ENCODE results near the gene SPATA3.

SPATA3 gene

DNA sequence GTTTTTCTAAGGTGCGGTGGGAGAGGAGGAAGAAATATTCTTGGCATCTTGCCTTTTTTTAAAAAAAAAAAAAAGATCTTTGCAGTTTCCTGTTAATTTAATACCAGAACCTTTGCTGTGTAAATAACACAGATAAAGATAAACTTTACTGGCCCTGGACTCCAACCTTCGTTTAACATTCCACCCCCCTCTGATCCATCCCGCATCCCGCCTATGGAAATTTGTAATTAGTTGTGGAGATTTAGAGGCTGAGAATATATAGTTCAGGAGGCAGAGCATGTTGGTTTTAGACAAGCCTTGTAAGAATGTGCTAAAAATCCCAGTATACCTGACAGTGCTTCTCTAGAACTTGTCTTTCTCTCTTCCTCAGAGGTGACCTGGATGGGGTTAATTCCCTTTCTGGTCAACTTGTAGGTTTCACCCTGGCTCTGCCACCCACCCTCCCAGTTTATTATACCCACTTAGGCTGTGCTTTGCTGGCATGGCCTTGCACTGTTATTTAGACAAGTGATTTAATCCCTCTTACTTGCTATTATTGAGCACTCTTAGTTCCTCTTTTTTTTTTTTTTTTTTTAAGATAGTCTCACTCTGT lies 38.5 kb downstream of the SPATA3 start:
- H2BK5ac ChIP-seq (ENCODE audit: low read depth, low read length, poor library complexity), result no peak overlapping the region
- H3K4me2 ChIP-seq (ENCODE audit: low read length), result no peak overlapping the region
- no peak overlapping the region for H4K12ac ChIP-seq (ENCODE audit: low read depth, low read length)
- no peak overlapping the region for H3K4ac ChIP-seq (ENCODE audit: low read depth, low read length)
- WGBS (ENCODE audit: extremely low coverage, insufficient coverage, insufficient read length), result no CpG with 5 or more reads among the region's 4 CpGs
- no peak overlapping the region for H3K23ac ChIP-seq (ENCODE audit: low read length)
- peaks cover 14% of the 10 kb centered on the region for H3K27me3 ChIP-seq (ENCODE audit: insufficient read depth, low read length)
- H2AK5ac ChIP-seq (ENCODE audit: low read length), result no peak overlapping the region
- H4K8ac ChIP-seq (ENCODE audit: low read depth, low read length), result no peak overlapping the region
- no peak overlapping the region for H2BK12ac ChIP-seq (ENCODE audit: low read length)
- DNase-seq, result no peak
- H3K4me1 ChIP-seq (ENCODE audit: control insufficient read depth in 1 of 2, insufficient read depth in 2 of 2, low read length in 2 of 2), result peaks cover 4 to 5% of the 10 kb centered on the region in 2 experiments
- no peak overlapping the region for H3K14ac ChIP-seq (ENCODE audit: low read length)
- H3K79me2 ChIP-seq (ENCODE audit: control insufficient read depth, insufficient read depth, low read length, poor library complexity), result peaks cover 4% of the 10 kb centered on the region
- no peak overlapping the region for H3K4me3 ChIP-seq (ENCODE audit: low read depth, low read length)
- no peak overlapping the region for H3K18ac ChIP-seq (ENCODE audit: low read length)
- no peak overlapping the region for H4K91ac ChIP-seq (ENCODE audit: low read depth, low read length)
- no peak overlapping the region for H2BK120ac ChIP-seq (ENCODE audit: insufficient read depth, low read length, poor library complexity)
- peaks cover 1% of the 10 kb centered on the region for H3K9me3 ChIP-seq (ENCODE audit: insufficient read depth, low read depth, low read length)
- H3K27ac ChIP-seq (ENCODE audit: low read depth, low read length), result no peak overlapping the region
- no peak overlapping the region for H3K9ac ChIP-seq (ENCODE audit: low read length)
- H3K36me3 ChIP-seq (ENCODE audit: control insufficient read depth in 1 of 2, insufficient read depth in 2 of 2, low read length in 2 of 2), result peaks cover 0 to 2% of the 10 kb centered on the region in 2 experiments
- H3K79me1 ChIP-seq (ENCODE audit: low read length), result peaks cover 5% of the 10 kb centered on the region
- no peak overlapping the region for H2AFZ ChIP-seq (ENCODE audit: insufficient read depth, low read length, poor library complexity)

DNA sequence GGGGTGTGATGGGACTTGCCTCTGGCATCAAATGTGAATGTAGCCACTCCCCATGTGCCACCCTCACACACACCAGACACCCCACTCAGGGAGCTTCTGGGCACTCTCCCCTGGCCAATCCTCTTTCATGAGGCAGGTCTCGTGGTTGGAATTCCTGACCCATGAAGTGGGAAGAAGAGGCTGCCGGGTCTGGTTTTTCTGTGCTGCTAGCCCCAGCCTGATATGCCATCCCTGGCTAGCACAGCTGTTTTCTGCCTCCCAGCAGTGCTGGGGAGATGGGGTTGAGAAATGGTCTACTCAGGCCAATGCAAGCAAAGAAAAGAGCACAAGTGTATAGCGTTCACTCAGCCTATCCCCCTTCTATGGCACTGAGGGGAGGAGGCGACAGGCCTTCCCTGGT lies 40.2 kb downstream of the SPATA3 start:
- Histone ChIP-seq H3K18ac (ENCODE audit: low read length) (no peak overlapping the region), H2BK5ac (ENCODE audit: low read depth, low read length, poor library complexity) (no peak overlapping the region), H2AFZ (ENCODE audit: insufficient read depth, low read length, poor library complexity) (no peak overlapping the region), H3K27ac (ENCODE audit: low read depth, low read length) (no peak overlapping the region), H3K27me3 (ENCODE audit: insufficient read depth, low read length) (peaks cover 14% of the 10 kb centered on the region), H3K4me3 (ENCODE audit: low read depth, low read length) (no peak overlapping the region), H4K12ac (ENCODE audit: low read depth, low read length) (no peak overlapping the region), H2BK12ac (ENCODE audit: low read length) (no peak overlapping the region), H2BK120ac (ENCODE audit: insufficient read depth, low read length, poor library complexity) (no peak overlapping the region), H3K79me2 (ENCODE audit: control insufficient read depth, insufficient read depth, low read length, poor library complexity) (peaks cover 4% of the 10 kb centered on the region), H3K4ac (ENCODE audit: low read depth, low read length) (no peak overlapping the region), H4K8ac (ENCODE audit: low read depth, low read length) (no peak overlapping the region), H3K4me2 (ENCODE audit: low read length) (no peak overlapping the region), H2AK5ac (ENCODE audit: low read length) (no peak overlapping the region), H3K36me3 (ENCODE audit: control insufficient read depth in 1 of 2, insufficient read depth in 2 of 2, low read length in 2 of 2) (peaks cover 0 to 2% of the 10 kb centered on the region in 2 experiments), H3K79me1 (ENCODE audit: low read length) (peaks cover 6% of the 10 kb centered on the region), H3K14ac (ENCODE audit: low read length) (no peak overlapping the region), H3K23ac (ENCODE audit: low read length) (no peak overlapping the region), H3K9ac (ENCODE audit: low read length) (no peak overlapping the region), H3K4me1 (ENCODE audit: control insufficient read depth in 1 of 2, insufficient read depth in 2 of 2, low read length in 2 of 2) (peaks cover 5% of the 10 kb centered on the region in 2 experiments), H4K91ac (ENCODE audit: low read depth, low read length) (peak overlapping the region; percentile 10), H3K9me3 (ENCODE audit: insufficient read depth, low read depth, low read length) (peaks cover 1% of the 10 kb centered on the region)
- DNase-seq, result peak; percentile 57 to 72
- WGBS (ENCODE audit: extremely low coverage, insufficient coverage, insufficient read length), result no CpG with 5 or more reads among the region's 4 CpGs

DNA sequence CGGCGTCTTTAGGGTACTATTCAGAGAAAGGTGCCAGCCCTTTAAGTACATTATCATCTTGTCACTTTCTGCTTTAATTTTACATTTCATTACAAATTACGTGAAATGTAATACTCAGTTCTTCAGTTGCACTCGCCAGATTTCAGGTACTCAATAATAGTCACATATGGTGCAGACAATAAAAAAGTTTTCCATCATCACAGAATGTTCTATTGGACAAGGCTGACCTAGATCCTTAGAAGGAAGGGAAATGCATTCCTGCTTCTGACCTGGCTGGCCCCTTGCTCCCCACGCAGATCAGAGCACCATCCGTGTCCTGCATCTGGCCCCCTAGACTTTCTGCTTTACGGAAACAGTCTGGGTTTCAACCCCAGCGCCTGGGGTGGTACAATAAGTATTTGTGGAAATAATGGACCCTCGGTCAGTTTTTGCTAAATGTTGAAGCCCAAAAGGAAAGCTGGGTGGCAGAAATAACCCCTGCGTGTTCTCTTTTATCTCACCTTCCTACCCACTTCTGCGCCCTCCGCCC lies 40.7 kb downstream of the SPATA3 start:
- Histone ChIP-seq H3K27me3 (ENCODE audit: insufficient read depth, low read length) (peaks cover 14% of the 10 kb centered on the region), H3K27ac (ENCODE audit: low read depth, low read length) (no peak overlapping the region), H4K8ac (ENCODE audit: low read depth, low read length) (peak overlapping the region; percentile 35), H2AK5ac (ENCODE audit: low read length) (no peak overlapping the region), H3K9ac (ENCODE audit: low read length) (no peak overlapping the region), H3K23ac (ENCODE audit: low read length) (no peak overlapping the region), H3K79me1 (ENCODE audit: low read length) (peaks cover 8% of the 10 kb centered on the region), H2BK120ac (ENCODE audit: insufficient read depth, low read length, poor library complexity) (no peak overlapping the region), H2BK5ac (ENCODE audit: low read depth, low read length, poor library complexity) (no peak overlapping the region), H3K4me2 (ENCODE audit: low read length) (no peak overlapping the region), H2AFZ (ENCODE audit: insufficient read depth, low read length, poor library complexity) (no peak overlapping the region), H3K4me1 (ENCODE audit: control insufficient read depth in 1 of 2, insufficient read depth in 2 of 2, low read length in 2 of 2) (peaks cover 8% of the 10 kb centered on the region in 2 experiments), H2BK12ac (ENCODE audit: low read length) (no peak overlapping the region), H3K36me3 (ENCODE audit: control insufficient read depth in 1 of 2, insufficient read depth in 2 of 2, low read length in 2 of 2) (peaks cover 0 to 2% of the 10 kb centered on the region in 2 experiments), H3K4ac (ENCODE audit: low read depth, low read length) (no peak overlapping the region), H3K4me3 (ENCODE audit: low read depth, low read length) (no peak overlapping the region), H4K91ac (ENCODE audit: low read depth, low read length) (no peak overlapping the region), H3K14ac (ENCODE audit: low read length) (no peak overlapping the region), H4K12ac (ENCODE audit: low read depth, low read length) (no peak overlapping the region), H3K18ac (ENCODE audit: low read length) (no peak overlapping the region), H3K9me3 (ENCODE audit: insufficient read depth, low read depth, low read length) (peaks cover 1% of the 10 kb centered on the region), H3K79me2 (ENCODE audit: control insufficient read depth, insufficient read depth, low read length, poor library complexity) (peaks cover 4% of the 10 kb centered on the region)
- WGBS (ENCODE audit: extremely low coverage, insufficient coverage, insufficient read length), result no CpG with 5 or more reads among the region's 12 CpGs
- peak in 1 of 2 donors; percentile 14 for DNase-seq

DNA sequence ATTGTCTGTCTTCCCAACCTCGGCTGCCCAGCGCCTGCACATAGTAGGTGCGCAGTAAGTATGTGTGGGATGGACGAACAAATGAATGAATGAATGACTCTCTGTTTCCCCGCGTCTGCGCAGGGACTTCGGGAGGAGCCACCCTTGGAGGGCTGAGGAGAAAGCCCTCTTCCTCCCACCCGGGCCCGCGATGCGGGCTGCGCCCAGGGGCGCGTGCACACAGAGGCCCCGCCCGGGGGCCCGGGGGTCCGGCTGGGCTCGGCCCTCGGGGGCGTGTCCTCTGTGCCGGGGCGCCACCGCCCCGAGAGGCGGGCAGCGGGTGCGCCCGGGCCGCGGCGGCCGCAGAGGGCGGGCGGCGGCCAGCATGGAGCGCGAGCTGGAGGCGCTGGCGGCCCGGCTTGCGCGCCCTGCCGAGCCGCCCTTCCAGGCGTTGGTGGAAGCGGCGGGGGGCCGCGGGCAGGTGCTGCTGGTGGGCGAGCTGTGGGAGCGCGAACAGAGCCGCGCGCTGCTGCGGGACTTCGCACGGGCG lies 41.3 kb downstream of the SPATA3 start, which contains the start of gene C2orf72:
Gene C2orf72, plus strand, starts transcription at position 322 of the 529 bp plus-strand sequence. Its CDS starts 43 bp downstream, at position 365.
- Histone ChIP-seq H4K8ac (ENCODE audit: low read depth, low read length) (peak within 1 kb of the TSS; percentile 91), H3K4ac (ENCODE audit: low read depth, low read length) (peak within 1 kb of the TSS; percentile 91), H3K9me3 (ENCODE audit: insufficient read depth, low read depth, low read length) (peaks cover 1% of the 10 kb centered on the region), H3K14ac (ENCODE audit: low read length) (peak within 1 kb of the TSS; percentile 96), H3K23ac (ENCODE audit: low read length) (no peak within 1 kb of the TSS), H4K91ac (ENCODE audit: low read depth, low read length) (peak within 1 kb of the TSS; percentile 74), H3K79me2 (ENCODE audit: control insufficient read depth, insufficient read depth, low read length, poor library complexity) (peaks cover 4% of the 10 kb centered on the region), H2BK120ac (ENCODE audit: insufficient read depth, low read length, poor library complexity) (peak within 1 kb of the TSS; percentile 72), H3K4me1 (ENCODE audit: control insufficient read depth in 1 of 2, insufficient read depth in 2 of 2, low read length in 2 of 2) (peaks cover 8% of the 10 kb centered on the region in 2 experiments), H2BK12ac (ENCODE audit: low read length) (no peak within 1 kb of the TSS), H3K18ac (ENCODE audit: low read length) (peak within 1 kb of the TSS; percentile 97), H2AFZ (ENCODE audit: insufficient read depth, low read length, poor library complexity) (peak within 1 kb of the TSS; percentile 79), H3K27me3 (ENCODE audit: insufficient read depth, low read length) (peaks cover 14% of the 10 kb centered on the region), H3K4me2 (ENCODE audit: low read length) (peak within 1 kb of the TSS; percentile 76), H3K9ac (ENCODE audit: low read length) (peak within 1 kb of the TSS; percentile 18), H3K36me3 (ENCODE audit: control insufficient read depth in 1 of 2, insufficient read depth in 2 of 2, low read length in 2 of 2) (peaks cover 0 to 2% of the 10 kb centered on the region in 2 experiments), H3K4me3 (ENCODE audit: low read depth, low read length) (peak within 1 kb of the TSS; percentile 72), H3K79me1 (ENCODE audit: low read length) (peaks cover 8% of the 10 kb centered on the region), H4K12ac (ENCODE audit: low read depth, low read length) (peak within 1 kb of the TSS; percentile 54), H2AK5ac (ENCODE audit: low read length) (no peak within 1 kb of the TSS), H3K27ac (ENCODE audit: low read depth, low read length) (peak within 1 kb of the TSS; percentile 23), H2BK5ac (ENCODE audit: low read depth, low read length, poor library complexity) (no peak within 1 kb of the TSS)
- WGBS (ENCODE audit: extremely low coverage, insufficient coverage, insufficient read length), result no CpG with 5 or more reads among the region's 61 CpGs
- DNase-seq, result peak in 1 of 2 donors; percentile 58

Measured in trophoblast cell (in vitro differentiated cells and primary cell).